CD4-positive, alpha-beta T cell treated with Interleukin-6 at 100 ng/mL for 8 hours (primary cell): ENCODE measurements around the gene MAMDC2.

ENCODE experiments used
- DNase-seq: peaks from one replicate; pipeline ENCODE4 v3.0.0-alpha.2; 2020; ENCODE audit warnings: mixed read lengths, low spot score

MAMDC2 gene

DNA sequence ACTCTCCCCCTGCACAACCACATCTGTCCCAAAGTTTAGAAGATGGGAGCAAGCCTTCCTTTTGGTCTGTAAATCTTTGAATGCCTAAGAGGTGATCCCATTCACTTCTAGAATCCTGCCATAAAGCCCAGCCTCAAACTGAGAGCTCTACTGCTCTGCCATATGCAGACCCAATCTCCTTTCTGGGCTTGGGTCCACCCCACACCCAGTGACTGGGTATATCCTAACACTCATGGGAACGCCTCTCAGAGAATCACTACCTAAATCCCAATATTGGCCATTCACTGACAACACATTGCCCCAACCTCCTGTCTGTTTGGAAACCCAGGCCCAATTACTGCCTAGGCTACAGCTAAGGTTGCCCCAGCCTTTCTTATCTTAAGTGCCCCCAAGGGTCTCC lies 90.7 kb downstream of the MAMDC2 start:
- DNase-seq: no peak

DNA sequence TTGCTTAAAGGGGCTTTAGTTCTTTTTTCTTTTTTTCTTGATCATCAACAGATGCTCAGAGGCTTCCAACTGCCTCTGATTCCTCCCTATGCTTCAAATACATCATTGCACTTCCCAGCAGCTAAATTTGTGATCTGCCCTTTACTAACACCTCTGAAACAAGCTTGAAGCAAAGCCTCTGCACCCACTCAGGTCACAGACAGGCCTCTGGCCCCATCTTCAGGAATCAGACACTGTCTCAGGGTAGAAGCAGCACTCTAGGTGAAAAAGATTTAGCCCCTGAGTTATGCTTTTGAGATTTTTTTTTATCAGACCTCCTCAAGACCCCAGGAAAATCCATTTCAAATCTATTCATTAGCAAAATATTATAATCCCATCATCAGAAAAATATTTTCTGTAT lies 91.5 kb downstream of the MAMDC2 start:
- no peak for DNase-seq

DNA sequence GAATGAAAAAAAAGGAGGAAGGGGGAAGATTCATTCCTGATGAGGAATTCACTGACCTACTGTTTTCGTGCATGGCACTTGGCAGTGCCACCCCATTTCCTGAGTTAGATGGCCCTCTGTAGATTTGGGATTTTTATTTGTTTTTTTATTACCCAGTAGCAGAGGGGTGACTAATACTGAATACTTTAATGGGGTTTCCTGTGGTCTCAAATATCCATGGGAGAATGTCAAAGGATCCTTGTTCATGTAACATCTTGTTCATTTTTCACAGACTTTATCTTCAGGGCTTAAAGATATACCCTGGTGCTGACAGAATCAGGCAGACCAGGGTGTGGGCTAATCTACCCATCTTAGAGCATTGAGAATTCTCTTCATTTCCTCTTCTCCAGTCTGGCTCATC lies 93.0 kb downstream of the MAMDC2 start:
- no peak for DNase-seq

DNA sequence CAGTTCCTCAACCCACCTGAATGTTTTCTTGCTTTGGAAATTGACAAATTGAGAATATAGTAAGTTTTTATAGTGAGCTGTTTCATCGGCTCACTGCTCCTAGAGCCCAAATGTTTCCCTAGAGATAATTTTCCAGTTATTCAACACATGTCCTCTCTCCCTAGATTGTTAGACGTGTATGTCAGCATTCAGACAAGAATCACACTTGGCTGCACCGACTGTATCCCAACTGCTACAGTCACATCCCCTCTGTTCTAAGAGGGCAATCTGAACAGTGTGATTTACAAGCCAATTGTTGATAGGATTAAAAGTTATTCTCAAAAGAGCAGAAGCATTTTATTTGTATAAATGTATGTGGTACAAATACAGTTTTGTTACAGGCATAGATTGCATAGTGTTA lies 93.9 kb downstream of the MAMDC2 start:
- DNase-seq: no peak

DNA sequence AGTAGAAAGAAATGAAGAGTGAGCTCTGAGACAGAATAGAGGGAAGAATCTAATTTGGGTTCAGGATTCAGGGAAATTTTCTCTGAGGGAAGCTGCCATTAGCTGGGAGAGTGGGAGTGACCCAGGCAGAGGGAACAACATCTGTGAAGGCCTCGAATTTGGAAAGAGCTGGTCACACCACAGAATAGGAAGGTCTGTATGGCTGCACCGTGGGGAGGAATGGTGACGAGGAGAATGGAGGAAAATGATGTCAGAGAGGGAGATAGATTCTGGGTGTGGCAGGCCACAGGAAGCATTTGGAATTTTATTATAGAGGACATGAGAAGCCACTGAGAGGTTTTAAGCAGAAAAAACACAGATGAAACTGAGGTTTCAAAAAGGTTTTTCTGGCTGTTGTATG lies 98.5 kb downstream of the MAMDC2 start:
- DNase-seq: no peak

DNA sequence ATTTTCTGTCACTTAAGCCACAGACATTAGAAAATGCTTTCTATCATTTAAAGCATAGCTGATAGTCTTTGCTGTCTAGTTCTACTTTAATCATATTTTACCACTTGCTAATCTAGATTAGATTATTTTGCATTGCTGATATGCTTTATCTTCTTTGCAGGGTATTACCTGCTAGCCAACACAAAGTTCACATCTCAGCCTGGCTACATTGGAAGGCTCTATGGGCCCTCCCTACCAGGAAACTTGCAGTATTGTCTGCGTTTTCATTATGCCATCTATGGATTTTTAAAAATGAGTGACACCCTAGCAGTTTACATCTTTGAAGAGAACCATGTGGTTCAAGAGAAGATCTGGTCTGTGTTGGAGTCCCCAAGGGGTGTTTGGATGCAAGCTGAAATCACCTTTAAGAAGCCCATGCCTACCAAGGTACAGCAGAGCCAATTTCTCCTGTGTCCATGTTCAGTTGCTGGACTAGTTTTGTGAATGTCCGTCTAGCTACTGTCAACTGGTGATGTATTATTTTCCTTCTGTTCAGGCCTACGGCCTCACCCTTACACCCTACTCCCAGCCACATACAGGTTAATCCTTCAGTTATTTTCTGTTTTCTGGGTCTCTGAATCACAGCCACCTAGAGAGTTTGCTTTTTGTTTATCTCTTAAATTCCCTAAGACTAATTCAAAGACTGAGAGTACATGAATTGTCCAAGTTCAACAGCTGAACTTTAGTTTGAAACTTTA lies 99.9 kb downstream of the MAMDC2 start:
- no peak for DNase-seq

DNA sequence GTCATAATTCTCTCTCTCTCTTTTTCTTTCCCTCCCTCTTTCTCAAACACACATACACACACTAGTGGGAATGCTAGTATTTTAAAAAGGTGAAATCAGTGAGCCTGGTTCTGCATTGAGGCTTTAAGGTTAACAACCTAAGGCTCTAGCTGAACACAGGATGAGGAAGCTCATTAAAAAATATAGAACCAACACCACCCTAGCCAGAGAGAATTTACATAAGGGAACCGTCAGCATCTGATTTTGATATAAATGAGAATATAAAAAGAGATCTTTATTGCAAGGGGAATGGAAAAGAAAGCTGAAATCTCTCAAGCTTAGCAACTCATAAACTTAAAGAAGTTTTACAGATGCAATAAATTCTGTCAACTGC lies 100.5 kb downstream of the MAMDC2 start:
- no peak for DNase-seq

DNA sequence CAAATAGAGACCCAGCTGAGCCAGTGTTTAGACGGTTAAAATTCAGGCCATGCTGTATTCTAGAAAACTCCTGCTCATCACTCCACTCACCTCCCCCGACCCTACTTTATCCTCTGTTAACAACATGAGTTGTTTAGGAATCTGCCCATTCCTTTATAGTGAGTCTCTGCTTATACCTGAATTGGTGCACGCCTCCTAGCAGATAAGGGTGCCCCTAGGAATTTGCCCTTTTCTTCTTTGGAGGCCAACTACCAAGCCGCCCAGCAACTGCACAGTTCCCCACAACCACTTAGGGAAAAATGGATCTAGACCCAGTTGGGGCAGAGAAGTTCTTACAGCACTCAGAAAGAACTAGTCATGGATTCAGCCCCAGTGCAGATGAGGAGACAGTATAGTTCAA lies 102.3 kb downstream of the MAMDC2 start:
- DNase-seq: no peak

DNA sequence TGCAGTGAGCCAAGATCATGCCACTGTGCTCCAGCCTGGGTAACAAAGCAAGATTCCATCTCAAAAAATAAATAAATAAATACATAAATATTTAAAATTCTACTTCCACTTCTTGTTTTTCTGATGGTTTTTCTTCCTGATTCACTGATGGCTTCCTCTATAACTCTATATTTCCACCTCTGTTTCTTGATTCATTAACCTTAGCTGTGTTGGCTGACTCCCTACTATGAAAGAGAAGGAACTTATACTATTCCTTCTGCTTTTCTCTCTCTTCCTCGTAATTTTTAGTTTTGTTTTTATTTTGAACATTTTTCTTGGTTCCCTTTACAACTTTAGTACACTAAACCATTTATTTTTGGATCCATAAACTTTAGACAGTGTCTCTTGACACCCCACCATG lies 103.5 kb downstream of the MAMDC2 start:
- DNase-seq: no peak

DNA sequence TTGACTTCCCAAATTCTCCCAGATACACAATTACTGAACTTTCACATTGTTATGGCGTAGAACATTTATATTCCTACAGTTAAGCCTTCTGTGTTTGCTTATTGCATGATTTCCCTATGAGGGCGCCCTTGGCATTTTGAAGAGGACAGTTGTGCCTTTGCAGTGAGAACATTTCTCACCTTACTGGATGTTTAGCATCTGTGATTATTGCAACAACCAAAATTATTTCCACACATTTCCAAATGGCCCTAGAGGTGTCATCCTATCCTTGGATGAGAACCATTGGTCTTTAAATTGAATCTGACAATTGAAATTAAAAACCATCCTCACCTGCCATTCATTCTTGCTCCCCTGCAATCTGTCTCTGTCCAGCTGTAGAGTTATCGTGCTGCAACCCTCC lies 104.0 kb downstream of the MAMDC2 start:
- no peak for DNase-seq

DNA sequence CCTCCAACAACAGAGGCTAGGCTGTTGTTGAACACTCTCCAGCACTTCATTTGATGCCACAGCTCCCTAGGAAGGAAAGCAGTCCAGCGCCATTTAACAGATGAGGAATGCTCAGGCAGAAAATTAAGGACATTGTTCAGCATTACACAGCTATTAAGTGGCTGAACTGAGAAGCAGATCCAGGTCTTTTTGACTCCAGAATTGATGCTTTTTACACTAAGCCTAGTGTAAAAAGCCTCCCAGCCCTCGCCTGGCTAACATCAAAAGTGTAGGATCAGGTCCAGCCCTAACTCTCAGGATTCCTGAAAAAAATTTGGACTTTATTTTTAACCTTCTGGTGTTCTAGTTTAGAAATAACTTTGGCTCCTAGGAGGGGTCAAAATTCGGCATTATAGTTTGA lies 108.7 kb downstream of the MAMDC2 start:
- DNase-seq: no peak

DNA sequence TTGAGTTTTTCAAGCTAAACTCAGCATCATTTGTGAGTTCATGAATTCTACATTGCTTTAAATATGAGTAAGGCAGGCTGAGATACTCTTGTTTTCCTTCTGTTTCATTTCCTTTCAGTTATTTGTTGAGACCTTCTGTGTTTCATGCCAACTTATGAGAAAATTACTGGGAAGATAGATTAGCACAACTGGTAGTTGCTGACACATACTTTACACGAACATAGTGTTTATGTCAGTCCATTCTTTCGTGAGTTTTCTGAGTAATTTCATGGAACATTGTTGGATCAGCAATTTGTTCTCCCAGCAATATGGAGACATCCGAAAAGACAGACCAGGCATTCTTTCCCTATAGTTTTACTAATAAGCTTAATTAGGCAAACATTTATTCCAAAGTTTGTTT lies 113.1 kb downstream of the MAMDC2 start:
- no peak for DNase-seq

DNA sequence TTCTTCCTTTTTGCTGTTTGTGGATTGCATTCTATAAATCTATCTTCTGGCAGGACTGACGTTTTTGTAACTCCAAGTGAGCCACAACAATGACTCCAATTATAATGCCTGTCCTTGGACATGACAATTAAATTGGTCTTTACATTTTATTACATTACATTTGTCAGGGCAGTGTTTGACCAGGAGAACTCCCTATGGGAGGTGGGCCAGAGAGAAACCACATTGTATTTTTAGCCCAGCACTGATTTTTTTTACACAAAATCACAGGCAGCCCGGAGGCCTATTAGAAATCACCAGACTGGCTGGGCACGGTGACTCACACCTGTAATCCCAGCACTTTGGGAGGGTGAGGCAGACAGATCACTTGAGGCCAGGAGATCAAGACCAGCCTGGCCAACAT lies 116.0 kb downstream of the MAMDC2 start:
- DNase-seq: no peak

DNA sequence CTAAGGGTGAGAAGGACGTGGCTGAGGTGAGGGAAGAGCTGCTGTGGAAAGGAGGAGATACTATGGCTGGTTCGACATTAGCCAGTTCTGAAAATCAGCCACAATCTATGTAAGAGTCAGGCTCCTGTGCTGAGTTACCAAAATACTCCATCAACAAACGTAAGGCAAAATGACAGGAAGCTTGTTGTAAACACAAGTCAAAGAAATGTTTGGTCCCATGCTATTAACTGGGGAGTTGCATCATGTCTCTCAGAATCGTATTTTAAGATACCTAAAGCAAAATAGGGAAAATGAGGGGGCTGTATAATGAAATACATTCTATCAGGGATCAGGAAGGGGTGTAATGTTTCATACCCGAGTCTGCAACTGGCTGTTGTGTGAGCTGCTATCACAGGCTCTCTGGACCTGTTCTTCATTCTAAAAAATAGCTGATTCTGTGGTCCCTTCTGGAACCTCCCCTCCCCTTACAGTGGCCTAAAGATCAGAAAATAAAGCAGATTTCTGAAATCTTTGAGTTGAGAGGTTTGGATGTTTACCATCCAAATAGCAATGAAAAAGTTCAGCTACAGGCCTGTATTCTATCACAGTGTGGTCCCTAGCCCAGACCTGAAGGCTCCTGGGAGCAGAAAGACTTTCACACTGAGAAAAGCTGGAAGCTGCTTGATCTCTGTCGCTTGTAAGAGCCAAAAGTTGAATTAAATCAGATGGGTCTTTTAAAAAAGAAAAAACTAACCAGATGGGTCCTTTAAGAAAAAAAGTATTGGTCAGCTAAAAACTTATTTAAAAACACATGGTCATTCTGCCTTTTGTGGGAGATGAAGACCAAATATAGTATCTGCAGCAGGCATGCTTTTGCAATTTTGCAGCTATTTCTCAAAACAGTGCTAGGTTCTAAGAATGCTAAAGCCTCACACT lies 117.3 kb downstream of the MAMDC2 start:
- DNase-seq: no peak

DNA sequence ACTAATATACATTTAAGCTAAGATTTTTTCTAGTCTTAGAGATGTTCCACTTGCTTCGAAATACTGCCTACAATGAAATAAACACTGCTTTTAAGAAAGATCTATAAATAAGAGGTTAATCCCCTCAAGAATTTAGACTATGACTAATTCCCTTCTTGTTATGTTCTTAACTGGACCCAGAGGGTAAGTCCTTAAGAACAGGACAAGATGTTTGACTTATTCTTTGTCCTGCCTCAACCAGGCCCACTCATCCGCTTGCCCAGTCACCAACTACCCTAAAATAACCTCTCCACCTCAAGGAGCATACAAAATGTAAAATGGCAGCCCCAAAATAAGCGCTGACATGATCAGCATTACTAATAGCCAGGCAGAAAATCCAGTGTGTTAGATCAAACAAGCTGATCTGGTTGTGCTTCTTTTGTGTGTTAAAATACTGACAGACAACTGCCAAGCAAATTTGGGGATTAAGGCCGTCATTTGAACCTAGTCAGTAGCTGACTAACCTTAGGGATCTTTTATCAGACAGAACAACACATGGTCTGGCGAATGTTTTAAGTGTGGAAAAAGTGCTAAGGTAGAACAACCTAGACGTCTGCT lies 121.5 kb downstream of the MAMDC2 start:
- no peak for DNase-seq

DNA sequence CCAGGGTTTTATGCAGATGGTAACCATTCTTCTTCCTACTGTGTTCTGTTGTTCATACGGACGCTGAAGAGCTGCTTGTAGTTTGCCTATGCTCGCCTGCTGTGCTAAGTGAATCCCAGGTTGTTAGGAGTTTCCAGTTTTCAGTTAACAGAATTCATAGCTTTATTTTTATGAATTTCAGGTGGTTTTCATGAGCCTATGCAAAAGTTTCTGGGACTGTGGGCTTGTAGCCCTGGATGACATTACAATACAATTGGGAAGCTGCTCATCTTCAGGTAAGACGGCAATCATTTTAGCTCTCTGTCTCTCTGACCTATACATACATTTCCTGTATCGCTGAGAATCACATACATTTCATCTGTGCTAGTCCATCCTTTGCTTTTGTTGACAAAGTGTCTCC lies 124.9 kb downstream of the MAMDC2 start:
- DNase-seq: no peak

DNA sequence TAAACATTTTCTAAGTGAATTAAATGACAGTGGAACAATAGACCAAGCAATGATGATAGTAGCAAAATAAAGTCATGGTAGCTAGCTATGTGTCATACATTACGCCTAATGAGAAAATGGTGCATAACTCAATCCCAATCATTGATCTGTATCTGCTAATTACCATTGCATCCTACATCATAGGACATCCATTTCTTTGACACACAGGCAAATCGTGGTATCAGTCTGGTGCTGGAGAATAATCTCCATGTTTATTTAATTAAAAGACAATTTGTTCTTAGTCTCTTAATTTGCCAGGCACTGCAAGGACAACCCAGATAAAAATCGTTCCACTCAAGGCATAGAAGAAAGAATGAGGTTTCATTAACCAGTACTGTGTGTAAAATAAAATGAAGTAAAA lies 125.6 kb downstream of the MAMDC2 start:
- no peak for DNase-seq

DNA sequence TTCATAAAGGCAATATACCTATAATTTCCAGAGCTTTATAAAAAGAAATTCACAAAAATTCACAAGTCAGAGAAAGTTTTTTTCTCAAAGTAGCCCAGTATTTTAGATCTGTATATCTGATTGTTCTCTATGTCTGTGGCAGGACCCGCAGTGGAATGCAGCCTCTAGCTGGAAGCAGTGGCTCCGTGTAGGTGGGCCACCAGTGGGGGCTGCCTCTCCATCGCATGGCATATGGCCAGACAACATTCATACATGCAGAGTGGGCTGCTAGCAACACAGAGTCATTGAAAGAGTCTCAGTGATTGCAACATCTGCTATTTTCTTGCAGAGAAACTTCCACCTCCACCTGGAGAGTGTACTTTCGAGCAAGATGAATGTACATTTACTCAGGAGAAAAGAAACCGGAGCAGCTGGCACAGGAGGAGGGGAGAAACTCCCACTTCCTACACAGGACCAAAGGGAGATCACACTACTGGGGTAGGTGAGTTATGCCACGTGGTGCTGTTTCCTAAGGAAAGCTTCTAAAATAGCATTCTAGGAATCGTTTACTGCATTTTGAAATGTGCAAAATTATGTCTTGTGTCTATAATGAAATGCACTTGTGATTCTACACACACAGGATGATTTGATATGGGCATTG lies 126.6 kb downstream of the MAMDC2 start:
- DNase-seq: no peak

DNA sequence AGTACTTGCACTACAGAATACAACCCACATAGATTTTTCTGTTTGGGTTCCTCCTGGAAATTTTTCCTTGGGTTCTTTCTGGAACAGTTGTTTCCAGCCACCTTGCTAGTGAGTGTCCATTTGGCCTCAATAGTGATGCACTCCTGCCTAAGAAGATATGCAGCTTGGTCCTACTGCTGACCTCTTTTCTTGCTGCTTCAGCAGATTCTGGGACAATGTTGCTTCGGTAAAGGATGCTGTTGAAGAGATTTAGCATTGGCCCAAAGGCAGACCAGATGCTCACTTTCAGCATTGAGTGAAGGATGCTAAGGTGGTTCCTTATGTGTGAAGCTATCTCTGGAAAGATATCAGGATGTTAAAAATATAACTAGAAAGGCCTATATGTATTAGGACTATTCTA lies 128.9 kb downstream of the MAMDC2 start:
- DNase-seq: no peak

DNA sequence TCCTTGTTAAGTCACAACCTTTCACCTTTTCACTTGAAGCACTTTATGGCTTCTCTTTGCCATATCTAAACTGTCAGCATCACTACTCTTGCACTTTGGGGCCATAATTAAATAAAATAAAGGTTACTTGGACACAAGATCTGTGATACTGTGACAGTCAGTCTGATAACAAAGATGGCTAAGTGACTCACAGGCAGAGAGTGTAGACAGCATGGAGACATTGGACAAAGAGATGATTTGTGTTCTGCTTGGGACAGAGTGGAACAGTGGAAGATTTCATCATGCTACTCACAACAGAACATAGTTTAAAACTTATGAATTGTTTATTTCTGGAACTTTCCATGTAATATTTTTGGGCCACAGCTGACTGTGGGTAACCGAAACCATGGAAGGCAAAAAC lies 133.5 kb downstream of the MAMDC2 start:
- no peak for DNase-seq

DNA sequence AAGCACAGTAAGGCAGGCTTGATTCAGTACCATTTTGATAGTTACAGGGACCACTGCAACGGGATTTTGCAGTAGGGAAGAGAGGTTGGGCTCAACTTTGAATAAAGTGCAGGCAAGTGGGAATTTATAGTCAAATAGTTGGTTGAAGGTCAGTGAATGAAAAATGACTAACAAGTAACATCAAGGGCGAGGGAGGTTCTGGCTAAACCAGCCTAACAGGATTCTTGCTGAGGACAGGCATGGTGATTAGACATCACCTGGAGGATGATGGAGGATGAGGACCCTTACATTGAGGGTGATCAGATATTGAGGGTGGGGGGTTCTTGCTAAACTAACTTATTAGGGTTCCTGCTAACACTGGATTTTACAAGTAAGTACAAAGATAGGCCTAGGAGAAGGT lies 149.1 kb downstream of the MAMDC2 start:
- DNase-seq: no peak

DNA sequence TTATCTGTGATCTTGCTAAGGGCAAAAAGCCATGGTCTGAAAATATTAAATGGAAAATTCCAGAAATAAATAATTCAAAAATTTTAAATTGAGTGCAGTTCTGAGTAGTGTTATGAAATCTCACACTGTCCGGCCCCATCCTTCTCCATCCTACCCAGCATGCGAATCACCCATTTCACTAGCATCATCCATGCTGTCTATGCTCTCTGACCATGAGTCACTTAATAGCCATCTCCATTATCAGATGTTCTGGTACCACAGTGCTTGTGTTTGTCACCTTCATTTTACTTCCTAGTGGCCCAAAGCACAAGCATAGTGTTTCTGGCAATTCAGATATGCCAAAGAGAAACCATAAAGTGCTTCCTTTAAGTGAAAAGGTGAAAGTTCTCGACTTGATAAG lies 151.8 kb downstream of the MAMDC2 start:
- no peak for DNase-seq
